SK-N-SH treated with all-trans-retinoic acid at 6 μM for 48 hours (cell line): Measurements from ENCODE around the gene BTG3.

ENCODE experiments used
- ESRRG ChIP-seq: fragments of 250-450 bp; sonication (Bioruptor Pico); IDR thresholded peaks from 2 replicates; pipeline ENCODE4 v1.6.1; 2021; ENCODE audit warnings: mild to moderate bottlenecking
- GLIS3 ChIP-seq: fragments of 250-450 bp; sonication (Bioruptor Pico); IDR thresholded peaks from 2 replicates; pipeline ENCODE4 v1.5.0; 2020; ENCODE audit warnings: mild to moderate bottlenecking, moderate library complexity
- POU6F1 ChIP-seq: fragments of 250-450 bp; sonication (Bioruptor Pico); IDR thresholded peaks from 2 replicates; pipeline ENCODE4 v1.8.0; 2021; ENCODE audit warnings: low read depth, mild to moderate bottlenecking, moderate library complexity, borderline replicate concordance
- PPARA ChIP-seq: fragments of 250-450 bp; sonication (Bioruptor Pico); IDR thresholded peaks from 2 replicates; pipeline ENCODE4 v1.5.0; 2020; ENCODE audit warnings: mild to moderate bottlenecking, borderline replicate concordance
- TOX ChIP-seq: fragments of 250-450 bp; sonication (Bioruptor Pico); IDR thresholded peaks from 2 replicates; pipeline ENCODE4 v1.8.0; 2021; ENCODE audit warnings: mild to moderate bottlenecking, moderate library complexity, borderline replicate concordance
- ZNF565 ChIP-seq: fragments of 450-650 bp; formaldehyde crosslinking; conservative IDR thresholded peaks from 2 replicates; pipeline ENCODE4 v1.5.0; 2020; ENCODE audit warnings: low read depth, mild to moderate bottlenecking, moderate library complexity

- no peak for TF ChIP-seq GLIS3 (CRISPR knock-in tag)
- TF ChIP-seq POU6F1 (CRISPR knock-in tag): no peak
- no peak for TF ChIP-seq TOX
- no peak for TF ChIP-seq ZNF565 (CRISPR knock-in tag)
- no peak for TF ChIP-seq PPARA (CRISPR knock-in tag)
- TF ChIP-seq ESRRG: no peak
Observed at GRCh38 chr21:17640821-17641220, 28.1 kb upstream of the BTG3 start.
